Measurements from ENCODE around the gene MPPED1. TPM values are rescaled to one million over a fixed set of nuclear protein-coding genes. Genes with fewer than 3 reads are reported as not detected.

Gene MPPED1
- total and polyA plus RNA-seq, 2 of the 13 experiments (the other 11 are each of a cell fraction or from before 2014, with no cell fraction given), result 0.77 TPM; not detected in 1

- H3K79me2 ChIP-seq (ENCODE audit: insufficient read depth, low read length), result no peaks in the 10 kb centered on the region
- H4K20me1 ChIP-seq (ENCODE audit: insufficient read depth, low read length), result no peaks in the 10 kb centered on the region
- FAIRE-seq (no peak), ATAC-seq (no peak), DNase-seq (ENCODE audit: low spot score) (no peak)
- H2AFZ ChIP-seq (ENCODE audit: low read length), result no peak overlapping the region
- 5% methylated on average over 14 of the region's 17 CpGs for WGBS (ENCODE audit: low lambda C conversion rate)
- no peak overlapping the region for H3K27ac ChIP-seq (ENCODE audit: extremely low read length, insufficient read depth, low read length)
- intact Hi-C loops (cut with micrococcal nuclease; ENCODE audit: unreplicated experiment) (no loop called here), in situ Hi-C loops (cut with HindIII; ENCODE audit: extremely low pct_ligation_motif_present, low pct_unique_long_range_greater_than_20kb) (no loop called here)
- no peak overlapping the region for H3K4me2 ChIP-seq (ENCODE audit: low read depth, low read length)
- no peaks in the 10 kb centered on the region for H3K9me3 ChIP-seq (ENCODE audit: low read length)
- peaks cover 1 to 35% of the 10 kb centered on the region in 2 experiments; a peak in 1 of 5 replicates for H3K27me3 ChIP-seq (ENCODE audit: control insufficient read depth in 1 of 2, insufficient read depth in 2 of 2, low read length in 2 of 2)
- H3K4me1 ChIP-seq (ENCODE audit: insufficient read depth, low read length), result no peaks in the 10 kb centered on the region
- no peaks in the 10 kb centered on the region for H3K36me3 ChIP-seq (replicated peaks in 1 of 2; ENCODE audit: control insufficient read depth in 1 of 2, insufficient read depth in 2 of 2, low read length in 2 of 2)
- TF ChIP-seq GTF3A (CRISPR knock-in tag; conservative IDR thresholded peaks at IDR 0.05), result no peak
- CTCF ChIA-PET (ENCODE audit: low intra/inter-chr PET ratio, low total read pairs), result no interaction called here
- no peak overlapping the region for H3K4me3 ChIP-seq (replicated peaks in 1 of 3; ENCODE audit: insufficient read depth in 1 of 3, low read depth in 2 of 3, low read length in 3 of 3)
- POLR2A ChIA-PET, result no interaction called here
- H3K9ac ChIP-seq (ENCODE audit: insufficient read depth, low read depth, low read length), result no peak overlapping the region
- BruUV-seq (replicated peaks), result no TSS peak
Measured at GRCh38 chr22:43532301-43533155, 120.7 kb downstream of the MPPED1 start.

- BruUV-seq (replicated peaks), result no TSS peak
- Histone ChIP-seq H3K36me3 (replicated peaks in 1 of 2; ENCODE audit: control insufficient read depth in 1 of 2, insufficient read depth in 2 of 2, low read length in 2 of 2) (no peaks in the 10 kb centered on the region), H3K9me3 (ENCODE audit: low read length) (no peaks in the 10 kb centered on the region), H3K4me3 (replicated peaks in 1 of 3; ENCODE audit: insufficient read depth in 1 of 3, low read depth in 2 of 3, low read length in 3 of 3) (no peak overlapping the region), H3K79me2 (ENCODE audit: insufficient read depth, low read length) (no peaks in the 10 kb centered on the region), H3K27ac (ENCODE audit: extremely low read length, insufficient read depth, low read length) (no peak overlapping the region), H4K20me1 (ENCODE audit: insufficient read depth, low read length) (no peaks in the 10 kb centered on the region), H3K4me2 (ENCODE audit: low read depth, low read length) (no peak overlapping the region), H2AFZ (ENCODE audit: low read length) (no peak overlapping the region), H3K9ac (ENCODE audit: insufficient read depth, low read depth, low read length) (no peak overlapping the region), H3K4me1 (ENCODE audit: insufficient read depth, low read length) (no peaks in the 10 kb centered on the region), H3K27me3 (ENCODE audit: control insufficient read depth in 1 of 2, insufficient read depth in 2 of 2, low read length in 2 of 2) (peaks cover 3 to 35% of the 10 kb centered on the region in 2 experiments; a peak in 1 of 5 replicates)
- CTCF ChIA-PET (ENCODE audit: low intra/inter-chr PET ratio, low total read pairs), result no interaction called here
- in situ Hi-C loops (cut with HindIII; ENCODE audit: extremely low pct_ligation_motif_present, low pct_unique_long_range_greater_than_20kb) (no loop called here), intact Hi-C loops (cut with micrococcal nuclease; ENCODE audit: unreplicated experiment) (no loop called here)
- FAIRE-seq (no peak), ATAC-seq (no peak), DNase-seq (ENCODE audit: low spot score) (no peak)
- POLR2A ChIA-PET, result no interaction called here
- WGBS (ENCODE audit: low lambda C conversion rate), result 5% methylated on average over 3 of the region's 3 CpGs
- TF ChIP-seq ZC3H13 (CRISPR knock-in tag; IDR thresholded peaks at IDR 0.05), result no peak
- TF ChIP-seq SALL1 (CRISPR knock-in tag; IDR thresholded peaks at IDR 0.05), result no peak
- TF ChIP-seq ZNF234 (CRISPR knock-in tag; conservative IDR thresholded peaks at IDR 0.05), result no peak
- TF ChIP-seq NBN (conservative IDR thresholded peaks at IDR 0.05), result no peak
- no peak for TF ChIP-seq ZNF230 (CRISPR knock-in tag; IDR thresholded peaks at IDR 0.05)
- no peak for TF ChIP-seq PHB2 (IDR thresholded peaks at IDR 0.05; ENCODE audit: partially characterized antibody)
- no peak for TF ChIP-seq SNAPC4 (CRISPR knock-in tag; IDR thresholded peaks at IDR 0.05)
- TF ChIP-seq RXRB (CRISPR knock-in tag; IDR thresholded peaks at IDR 0.05; ENCODE audit: borderline replicate concordance), result no peak
- TF ChIP-seq SMARCC2 (IDR thresholded peaks at IDR 0.05), result no peak
- no peak for TF ChIP-seq ZNF431 (CRISPR knock-in tag; IDR thresholded peaks at IDR 0.05; ENCODE audit: borderline replicate concordance, low read depth)
- TF ChIP-seq ZNF136 (CRISPR knock-in tag; IDR thresholded peaks at IDR 0.05; ENCODE audit: low read depth), result no peak
- TF ChIP-seq PRPF4 (IDR thresholded peaks at IDR 0.05; ENCODE audit: low read depth, low read length, poor library complexity, severe bottlenecking), result no peak
- no peak for TF ChIP-seq HIVEP1 (CRISPR knock-in tag; IDR thresholded peaks at IDR 0.05)
- TF ChIP-seq REPIN1 (CRISPR knock-in tag; IDR thresholded peaks at IDR 0.05; ENCODE audit: borderline replicate concordance, low read depth), result no peak
Measured at GRCh38 chr22:43533156-43533530, 121.3 kb downstream of the MPPED1 start.
